HG02571 (cell line): ENCODE measurements around the gene FSIP1.

Source experiments
- ATAC-seq: cut with Tn5 transposase; IDR thresholded peaks from one replicate; pipeline ENCODE4 v1.9.1; 2021; ENCODE audit warnings: mild to moderate bottlenecking, moderate library complexity; ENCODE audit not compliant: unreplicated experiment

The FSIP1 gene

DNA sequence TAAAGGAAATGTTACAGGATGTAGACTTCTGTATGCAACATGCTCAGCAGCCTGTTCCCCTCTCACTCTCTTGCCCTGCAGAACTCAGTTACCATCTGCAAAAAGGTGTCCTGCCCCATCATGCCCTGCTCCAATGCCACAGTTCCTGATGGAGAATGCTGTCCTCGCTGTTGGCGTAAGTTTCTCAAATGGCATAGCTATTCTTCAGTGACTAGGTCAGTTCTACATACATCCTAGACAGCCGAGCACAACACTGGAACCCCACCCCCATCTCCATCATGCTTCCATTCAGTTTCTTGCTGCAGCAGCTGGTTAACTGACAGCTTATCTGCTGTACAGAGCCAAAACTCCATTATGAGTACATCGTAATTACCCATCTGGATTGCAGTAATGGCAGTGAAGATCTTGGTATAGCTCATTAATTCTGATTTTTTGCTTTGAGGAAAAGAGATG lies 197.2 kb downstream of the FSIP1 start:
- no peak for ATAC-seq

DNA sequence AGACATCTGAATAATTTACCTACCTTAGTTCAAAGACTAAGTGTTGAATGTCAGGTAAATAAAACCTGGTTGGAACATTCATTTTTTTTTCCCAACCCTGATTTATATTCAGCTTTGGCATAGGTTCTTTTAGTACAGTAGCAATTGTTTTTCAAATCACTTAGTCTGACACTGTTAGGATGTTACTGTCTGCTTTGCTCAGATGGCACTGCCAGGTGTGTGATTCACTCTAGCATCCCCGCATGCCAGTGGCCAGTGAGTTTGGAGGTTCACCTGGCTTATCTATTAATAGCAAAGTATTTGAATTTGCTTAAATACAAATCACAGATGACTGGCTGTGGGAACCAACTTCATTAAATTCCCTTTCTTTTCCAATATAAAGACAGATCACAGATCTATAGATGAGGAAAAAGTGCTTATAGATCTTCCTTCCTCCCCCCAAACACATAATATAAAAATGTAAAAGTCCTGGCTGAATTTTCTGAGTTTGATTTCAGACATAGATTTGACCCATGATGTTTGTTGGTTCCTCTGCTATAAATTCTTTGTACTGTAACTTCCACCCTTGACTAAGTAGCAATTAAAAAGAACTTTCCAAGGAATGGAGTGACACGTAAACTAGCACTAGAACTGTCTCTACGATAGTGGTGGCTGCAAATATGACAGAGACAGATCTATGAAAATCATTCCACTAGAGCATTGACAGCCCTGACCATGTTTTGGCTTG lies 197.8 kb downstream of the FSIP1 start:
- no peak for ATAC-seq

DNA sequence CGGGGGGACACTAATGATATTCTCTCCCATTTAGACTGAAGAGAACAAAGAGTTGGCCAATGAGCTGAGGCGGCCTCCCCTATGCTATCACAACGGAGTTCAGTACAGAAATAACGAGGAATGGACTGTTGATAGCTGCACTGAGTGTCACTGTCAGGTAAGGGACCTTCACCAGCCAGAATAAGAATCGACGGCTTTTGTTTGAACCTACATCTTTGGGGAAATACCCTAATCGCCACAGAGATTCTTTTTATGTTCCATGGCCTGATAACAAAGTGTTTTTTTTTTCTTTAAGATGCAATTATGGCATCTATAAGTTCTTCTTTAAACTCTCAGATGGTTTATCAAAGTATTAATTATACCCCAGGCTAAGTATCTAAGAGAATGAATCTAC lies 198.4 kb downstream of the FSIP1 start:
- ATAC-seq, result no peak

DNA sequence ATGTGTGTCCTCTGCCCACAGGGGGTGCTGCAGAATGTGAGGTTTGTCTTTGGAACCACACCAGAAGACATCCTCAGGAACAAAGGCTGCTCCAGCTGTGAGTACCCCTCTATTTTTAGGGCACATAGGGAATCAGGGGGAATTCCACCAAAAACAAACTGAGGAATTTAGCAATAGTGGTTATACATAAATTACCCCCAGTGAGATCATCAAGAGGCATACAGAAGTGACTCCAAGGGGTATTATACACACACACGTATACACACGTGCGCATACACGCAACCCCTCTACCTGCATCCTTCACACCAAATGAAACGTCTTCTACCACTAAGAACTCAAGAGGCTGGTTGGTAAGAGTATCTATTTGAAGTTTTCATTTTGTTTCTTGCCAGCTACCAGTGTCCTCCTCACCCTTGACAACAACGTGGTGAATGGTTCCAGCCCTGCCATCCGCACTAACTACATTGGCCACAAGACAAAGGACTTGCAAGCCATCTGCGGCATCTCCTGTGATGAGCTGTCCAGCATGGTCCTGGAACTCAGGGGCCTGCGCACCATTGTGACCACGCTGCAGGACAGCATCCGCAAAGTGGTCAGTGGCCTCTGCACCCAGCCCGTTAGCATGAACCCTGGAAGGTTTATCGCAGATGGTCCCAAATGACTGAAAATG lies 198.9 kb downstream of the FSIP1 start:
- no peak for ATAC-seq

DNA sequence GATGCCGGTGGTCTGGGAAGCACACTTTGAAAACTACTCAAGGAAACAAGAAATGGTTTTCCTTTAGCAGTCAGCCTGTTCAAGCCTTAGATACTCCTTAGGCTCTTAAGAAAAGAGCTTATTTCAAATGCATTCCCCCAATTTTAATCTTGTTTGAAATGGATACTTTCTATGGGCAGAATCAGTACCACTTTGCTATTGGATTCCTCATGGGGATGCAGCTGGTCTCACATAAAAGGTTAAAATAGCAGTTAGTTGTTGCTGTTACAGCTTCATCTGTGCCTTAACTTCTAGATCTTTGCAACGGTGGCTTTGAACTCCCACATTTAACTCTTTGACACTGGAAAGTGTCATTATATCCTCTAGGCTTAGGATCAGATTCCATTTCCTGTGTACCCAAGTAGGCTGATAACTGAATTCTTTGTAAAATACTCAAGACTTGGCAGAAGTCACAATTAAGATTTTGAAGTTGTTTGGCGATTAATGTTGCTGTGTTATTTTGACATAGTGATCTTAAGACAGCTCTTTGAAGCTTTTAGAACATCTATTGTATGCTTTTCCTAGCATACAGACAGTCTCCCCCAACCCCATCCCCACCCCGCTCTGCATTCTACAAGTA lies 199.6 kb downstream of the FSIP1 start:
- ATAC-seq, result no peak

DNA sequence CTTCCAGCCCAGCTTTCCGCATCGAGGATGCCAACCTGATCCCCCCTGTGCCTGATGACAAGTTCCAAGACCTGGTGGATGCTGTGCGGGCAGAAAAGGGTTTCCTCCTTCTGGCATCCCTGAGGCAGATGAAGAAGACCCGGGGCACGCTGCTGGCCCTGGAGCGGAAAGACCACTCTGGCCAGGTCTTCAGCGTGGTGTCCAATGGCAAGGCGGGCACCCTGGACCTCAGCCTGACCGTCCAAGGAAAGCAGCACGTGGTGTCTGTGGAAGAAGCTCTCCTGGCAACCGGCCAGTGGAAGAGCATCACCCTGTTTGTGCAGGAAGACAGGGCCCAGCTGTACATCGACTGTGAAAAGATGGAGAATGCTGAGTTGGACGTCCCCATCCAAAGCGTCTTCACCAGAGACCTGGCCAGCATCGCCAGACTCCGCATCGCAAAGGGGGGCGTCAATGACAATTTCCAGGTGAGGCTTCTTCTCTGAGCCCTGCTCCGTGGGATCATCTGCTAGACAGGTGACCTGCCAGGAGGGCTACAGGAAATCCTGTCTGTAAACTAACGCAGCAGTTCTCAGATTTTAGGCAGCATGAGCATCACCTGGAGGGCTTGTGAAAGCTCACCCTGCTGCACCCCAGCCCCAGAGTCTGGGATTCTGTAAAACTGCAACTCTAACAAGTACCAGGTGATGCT lies 200.2 kb downstream of the FSIP1 start:
- ATAC-seq, result no peak

DNA sequence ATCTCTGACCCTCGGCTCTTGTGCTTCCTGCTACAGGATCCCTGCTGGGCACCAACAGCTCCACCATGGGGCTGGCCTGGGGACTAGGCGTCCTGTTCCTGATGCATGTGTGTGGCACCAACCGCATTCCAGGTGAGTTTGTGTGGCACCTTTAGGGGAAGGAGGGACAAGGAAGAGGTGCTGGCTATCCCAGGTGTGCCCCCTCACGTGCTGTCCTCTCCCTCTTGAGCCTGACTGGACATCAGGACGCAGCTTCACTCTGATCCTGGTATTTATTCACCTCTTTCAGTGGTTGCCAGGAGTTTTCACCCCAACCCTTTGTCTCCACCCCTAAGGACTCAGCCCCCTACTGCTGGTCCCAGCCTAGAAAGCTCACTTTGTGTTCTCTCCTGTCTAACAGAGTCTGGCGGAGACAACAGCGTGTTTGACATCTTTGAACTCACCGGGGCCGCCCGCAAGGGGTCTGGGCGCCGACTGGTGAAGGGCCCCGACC lies 200.8 kb downstream of the FSIP1 start:
- ATAC-seq, result no peak

DNA sequence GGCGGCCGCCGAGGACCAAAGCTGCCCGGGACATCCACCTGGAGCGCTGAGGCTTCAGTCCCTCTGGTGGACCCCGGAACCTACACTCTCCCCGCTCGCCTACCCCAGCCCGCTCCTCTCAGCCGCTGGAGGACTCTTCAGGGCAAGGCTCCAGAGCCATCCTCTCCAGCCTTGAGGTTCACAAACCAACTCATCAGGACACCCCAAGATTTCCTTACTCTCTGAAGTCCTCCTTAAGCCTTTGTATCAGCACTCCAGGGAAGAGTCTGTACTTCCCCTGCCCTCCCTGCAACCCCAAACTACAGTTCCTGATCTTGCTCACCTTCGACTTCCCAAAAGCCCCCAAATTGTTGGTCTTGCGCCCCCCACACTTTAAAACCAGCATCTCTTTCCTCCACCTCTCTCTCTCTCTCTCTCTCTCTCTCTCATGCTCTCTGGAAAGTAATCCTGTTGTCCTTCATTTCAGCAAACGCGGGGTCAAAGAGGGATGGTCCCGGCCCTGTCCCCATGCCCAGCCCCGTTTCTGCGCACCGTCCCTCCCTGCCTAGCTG lies 201.3 kb downstream of the FSIP1 start:
- ATAC-seq, result no peak

DNA sequence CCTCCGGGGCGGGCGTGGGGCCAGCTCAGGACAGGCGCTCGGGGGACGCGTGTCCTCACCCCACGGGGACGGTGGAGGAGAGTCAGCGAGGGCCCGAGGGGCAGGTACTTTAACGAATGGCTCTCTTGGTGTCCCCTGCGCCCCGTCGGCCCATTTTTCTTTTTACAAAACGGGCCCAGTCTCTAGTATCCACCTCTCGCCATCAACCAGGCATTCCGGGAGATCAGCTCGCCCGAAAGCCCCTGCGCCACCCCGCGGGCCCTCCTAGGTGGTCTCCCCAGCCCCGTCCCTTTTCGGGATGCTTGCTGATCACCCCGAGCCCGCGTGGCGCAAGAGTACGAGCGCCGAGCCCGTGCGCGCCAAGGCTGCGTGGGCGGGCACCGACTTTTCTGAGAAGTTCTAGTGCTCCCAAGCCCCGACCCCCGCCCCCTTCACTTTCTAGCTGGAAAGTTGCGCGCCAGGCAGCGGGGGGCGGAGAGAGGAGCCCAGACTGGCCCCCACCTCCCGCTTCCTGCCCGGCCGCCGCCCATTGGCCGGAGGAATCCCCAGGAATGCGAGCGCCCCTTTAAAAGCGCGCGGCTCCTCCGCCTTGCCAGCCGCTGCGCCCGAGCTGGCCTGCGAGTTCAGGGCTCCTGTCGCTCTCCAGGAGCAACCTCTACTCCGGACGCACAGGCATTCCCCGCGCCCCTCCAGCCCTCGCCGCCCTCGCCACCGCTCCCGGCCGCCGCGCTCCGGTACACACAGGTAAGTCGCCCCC lies 202.0 kb downstream of the FSIP1 start, which contains the start of gene THBS1:
THBS1 (plus strand) TSS at position 595 of the 757 bp plus-strand sequence. CDS start 779 bp downstream, outside the sequence.
- no peak for ATAC-seq

DNA sequence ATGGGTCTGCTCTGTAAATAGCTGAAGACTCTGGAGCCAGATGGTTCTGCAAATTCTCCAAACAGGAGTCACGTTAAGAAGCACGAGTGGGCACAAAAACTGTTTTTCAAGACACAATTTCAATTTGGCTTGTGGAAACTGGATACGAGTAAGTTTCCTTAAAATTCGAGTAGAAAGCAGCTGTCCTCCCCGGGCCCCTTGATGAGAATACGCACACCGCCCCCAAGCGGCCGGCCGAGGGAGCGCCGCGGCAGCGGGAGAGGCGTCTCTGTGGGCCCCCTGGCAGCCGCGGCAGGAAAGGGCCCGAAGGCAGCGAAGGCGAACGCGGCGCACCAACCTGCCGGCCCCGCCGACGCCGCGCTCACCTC lies 202.5 kb downstream of the FSIP1 start:
- ATAC-seq, result peak; percentile 81

DNA sequence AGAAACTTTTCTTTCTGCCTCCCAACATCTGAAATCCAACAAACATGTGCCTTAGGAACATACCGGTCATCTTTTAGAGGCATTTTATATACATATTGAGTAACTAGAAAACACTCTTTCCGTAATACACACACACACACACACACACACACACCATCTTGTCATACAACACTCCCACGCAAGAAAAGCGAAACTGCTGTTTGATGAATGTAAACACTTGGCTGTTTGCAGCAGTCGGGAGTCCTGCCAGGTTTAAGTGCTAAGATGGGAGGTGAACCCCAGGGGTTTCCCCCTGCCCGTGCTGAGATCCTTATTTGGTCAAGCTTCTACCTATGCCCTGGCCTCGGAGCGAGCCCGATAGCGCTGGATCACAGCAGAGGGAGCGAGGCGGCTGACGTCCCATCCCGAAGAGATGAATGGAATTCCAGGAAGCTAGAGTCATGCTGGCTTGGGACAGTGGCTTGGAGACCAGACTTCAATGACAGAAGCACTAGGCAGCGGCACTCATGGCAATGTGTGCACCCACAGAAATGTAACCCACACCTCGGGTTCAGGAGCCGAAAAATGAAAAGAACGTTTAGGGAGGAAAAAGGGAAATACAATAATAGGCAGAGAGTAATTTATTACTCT lies 203.0 kb downstream of the FSIP1 start:
- no peak for ATAC-seq

DNA sequence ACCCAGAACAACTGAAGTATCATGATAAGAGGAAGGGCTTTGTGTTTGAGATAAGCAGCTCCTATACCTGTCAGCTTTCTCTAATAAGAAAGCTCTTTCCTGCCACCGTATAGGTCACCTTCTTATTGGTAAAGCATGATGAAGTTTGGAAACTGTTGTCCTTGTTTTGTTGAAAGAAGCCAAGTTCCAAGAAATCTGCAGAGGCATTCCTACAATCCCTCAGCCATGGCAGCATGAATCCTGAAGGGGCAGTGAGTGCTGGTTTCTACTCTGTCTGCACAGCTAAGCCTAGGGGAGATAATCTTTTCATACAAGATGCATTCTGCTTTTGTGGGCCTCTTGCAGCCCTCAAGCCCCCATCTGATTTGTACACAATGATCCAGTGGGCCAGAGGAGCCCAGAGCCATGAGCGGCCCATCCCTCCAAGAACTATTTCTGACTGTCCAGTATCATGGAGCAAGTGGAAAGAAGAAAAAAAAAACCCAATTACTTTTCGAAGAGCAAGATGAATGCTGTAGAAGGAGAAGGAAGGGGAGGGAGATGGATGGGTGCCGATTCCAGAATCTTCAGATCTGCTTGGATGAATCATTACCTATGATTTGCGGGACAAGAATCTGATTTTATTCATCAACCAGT lies 203.7 kb downstream of the FSIP1 start:
- no peak for ATAC-seq

DNA sequence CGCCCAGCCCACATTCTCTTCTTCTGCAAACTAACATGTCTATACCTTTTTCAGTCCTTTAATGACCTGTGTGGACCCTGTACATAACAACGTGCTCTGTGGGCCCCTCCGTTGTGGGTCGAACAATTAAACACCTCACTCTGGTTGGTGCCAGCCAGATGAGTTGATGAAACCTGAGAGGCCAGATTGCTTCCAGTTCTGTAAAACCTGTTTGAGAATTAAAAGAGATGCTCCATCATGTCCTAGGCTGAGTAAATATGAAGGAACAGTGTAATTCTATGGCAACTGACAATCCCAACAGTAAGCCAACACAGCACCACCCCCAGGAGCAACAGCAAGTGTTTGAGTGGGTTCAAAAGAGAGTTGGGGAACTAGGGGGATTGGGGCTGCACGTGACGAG lies 207.5 kb downstream of the FSIP1 start:
- no peak for ATAC-seq

DNA sequence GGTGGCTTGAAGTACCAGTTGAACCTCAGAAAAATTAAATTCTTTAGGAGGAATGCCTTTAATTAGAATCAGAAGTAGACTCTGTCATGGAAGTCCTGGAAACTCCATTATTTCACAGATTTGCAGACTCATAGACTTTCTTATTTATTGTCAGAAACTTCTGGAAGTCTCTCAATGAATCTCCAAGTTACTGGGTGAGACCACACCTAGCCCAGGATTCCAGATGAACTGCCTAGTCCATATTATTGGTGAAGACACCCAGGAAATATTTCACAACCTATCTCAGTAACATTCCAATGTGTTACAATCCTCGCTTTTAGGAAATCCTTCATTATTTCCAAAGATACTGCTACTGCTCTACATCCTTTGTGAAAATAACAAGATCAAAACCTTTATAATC lies 208.2 kb downstream of the FSIP1 start:
- no peak for ATAC-seq

DNA sequence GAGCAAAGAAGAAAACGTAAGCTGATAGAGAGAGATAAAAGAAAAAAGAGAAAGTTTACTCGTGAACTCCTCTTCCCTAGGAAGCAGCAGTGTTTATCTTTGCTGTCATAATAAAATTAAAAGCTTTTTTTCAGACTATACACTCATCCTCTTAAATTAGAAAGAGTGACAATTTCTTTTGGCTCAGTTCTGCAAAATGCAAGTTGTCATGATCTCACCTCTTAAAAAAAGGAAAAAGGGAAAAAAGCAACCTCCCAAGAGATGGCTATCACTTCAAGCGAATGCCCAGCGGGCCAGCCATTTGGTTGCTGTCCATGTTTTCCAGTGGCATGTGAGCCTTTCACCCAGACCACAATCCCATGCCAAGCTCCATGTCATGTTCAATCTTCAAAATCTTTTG lies 208.8 kb downstream of the FSIP1 start:
- ATAC-seq, result no peak

DNA sequence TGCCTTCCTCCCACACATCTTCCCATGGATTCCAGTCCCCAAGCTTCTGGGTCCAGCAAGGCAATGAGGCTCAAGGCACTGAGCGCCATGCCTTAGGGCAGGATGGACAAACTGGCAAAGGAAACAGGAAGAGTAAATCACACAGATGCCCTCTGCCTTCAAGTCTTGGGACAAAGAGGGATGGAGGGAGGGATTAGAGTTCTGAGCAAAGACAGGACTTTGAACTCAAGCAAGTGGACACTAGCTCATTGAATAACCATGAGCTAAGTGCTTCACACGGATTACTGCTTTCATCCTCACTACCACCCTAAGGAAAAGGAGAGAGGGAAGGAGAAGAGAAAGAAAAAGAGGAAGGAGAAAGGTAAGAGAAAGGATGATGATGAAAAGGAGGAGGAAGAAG lies 209.4 kb downstream of the FSIP1 start:
- no peak for ATAC-seq

DNA sequence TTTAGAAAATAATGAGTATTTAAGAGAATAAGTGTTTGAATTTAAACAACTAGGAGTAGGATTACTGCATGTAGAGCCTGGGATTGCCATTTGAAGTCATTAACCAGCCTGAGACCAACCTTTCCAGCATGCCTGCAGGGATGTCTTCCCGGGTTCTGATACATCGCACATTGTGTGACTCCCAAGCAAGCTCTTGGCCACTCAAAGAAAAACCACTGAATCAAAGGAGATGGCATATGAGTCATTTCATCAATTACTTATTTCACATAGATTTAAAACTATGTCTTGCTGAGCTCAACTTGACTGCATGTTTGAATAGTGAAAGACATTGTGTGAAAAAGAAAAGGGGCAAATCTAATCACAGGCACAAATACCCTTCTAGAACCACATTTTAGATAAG lies 216.8 kb downstream of the FSIP1 start:
- no peak for ATAC-seq

DNA sequence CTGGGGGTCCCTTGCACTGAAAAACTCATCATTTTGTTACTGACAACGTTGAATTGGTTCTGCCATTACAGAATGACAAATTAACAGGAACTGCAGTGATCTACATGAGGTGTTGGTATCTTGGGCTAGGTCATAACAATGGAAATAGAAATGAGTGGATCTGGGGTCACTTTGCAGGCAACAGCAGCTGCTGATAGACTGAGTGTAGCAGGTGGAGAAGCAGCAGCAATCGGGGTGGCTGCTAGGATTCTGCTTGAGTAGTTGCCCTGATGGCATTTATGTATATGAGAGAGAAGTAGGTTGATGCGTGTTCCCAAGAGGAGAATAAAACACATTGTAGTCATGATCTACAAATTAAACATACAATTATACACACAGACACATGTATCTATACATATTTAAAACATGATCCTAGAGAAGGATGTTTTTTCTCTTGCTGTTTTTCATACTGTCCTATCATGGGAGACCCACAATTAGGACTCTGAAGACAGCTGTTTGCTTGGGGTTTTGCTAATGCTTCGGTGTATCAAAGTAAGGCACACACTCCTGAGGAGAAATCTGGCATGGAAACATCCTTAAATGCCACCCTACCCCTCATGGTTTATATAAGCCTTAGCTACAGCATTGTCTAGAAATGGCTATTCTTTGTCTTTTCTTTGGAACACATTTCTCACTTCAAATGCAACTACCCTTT lies 217.5 kb downstream of the FSIP1 start:
- no peak for ATAC-seq

DNA sequence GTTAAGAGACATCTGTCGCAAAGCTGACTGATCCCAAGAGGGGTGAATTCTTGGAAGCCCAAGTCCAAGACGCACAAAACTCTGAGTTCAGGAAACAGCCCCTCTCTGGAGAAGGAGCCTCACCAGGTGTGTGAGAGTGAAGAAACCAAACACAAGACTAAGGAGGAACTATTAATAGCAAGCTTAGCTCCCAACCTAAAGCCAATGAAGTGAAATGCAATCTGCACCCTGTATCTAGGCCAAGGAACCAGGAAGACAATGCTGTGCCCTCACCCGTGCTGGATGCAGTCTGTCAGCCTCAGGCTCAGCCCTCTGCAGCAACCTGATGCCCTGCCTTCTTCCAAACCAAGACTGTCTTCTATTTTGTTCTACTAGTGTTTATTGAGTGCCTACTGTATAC lies 224.2 kb downstream of the FSIP1 start:
- ATAC-seq, result no peak
